Loucy (cell line): ENCODE data around the gene FKBP6.

ENCODE experiments used
- H2AFZ ChIP-seq: fragments of 200-600 bp; sonication (generic); 2 replicates; pipeline ENCODE4 v1.6.0; 2016; ENCODE audit warnings: antibody characterized with exemption, mild to moderate bottlenecking, low read length, moderate library complexity
- H3F3A ChIP-seq: fragments of 200-600 bp; 2 replicates; pipeline ENCODE4 v1.6.0; 2016; ENCODE audit warnings: antibody characterized with exemption, low read depth, mild to moderate bottlenecking
- H3K27me3 ChIP-seq: fragments of 200-600 bp; sonication (generic); 2 replicates; pipeline ENCODE4 v1.6.1; 2014; ENCODE audit warnings: low read length, mild to moderate bottlenecking; ENCODE audit not compliant: insufficient read depth, poor library complexity, severe bottlenecking
- H3K36me3 ChIP-seq: fragments of 200-600 bp; sonication (generic); 2 replicates; pipeline ENCODE4 v1.6.1; 2016; ENCODE audit warnings: low read length; ENCODE audit not compliant: insufficient read depth
- H3K4me1 ChIP-seq: fragments of 200-600 bp; sonication (generic); 2 replicates; pipeline ENCODE4 v1.5.1; 2014; ENCODE audit warnings: low read length, mild to moderate bottlenecking; ENCODE audit not compliant: insufficient read depth, poor library complexity, severe bottlenecking
- H3K4me2 ChIP-seq: fragments of 200-600 bp; sonication (generic); 2 replicates; pipeline ENCODE4 v1.6.0; 2014; ENCODE audit warnings: antibody characterized with exemption, low read length, low read depth, mild to moderate bottlenecking; ENCODE audit not compliant: poor library complexity, severe bottlenecking
- H3K4me3 ChIP-seq: fragments of 200-600 bp; sonication (generic); 2 replicates; pipeline ENCODE4 v1.5.1; 2014; ENCODE audit warnings: low read length, mild to moderate bottlenecking, mixed read lengths; ENCODE audit not compliant: poor library complexity, severe bottlenecking
- H3K79me2 ChIP-seq: fragments of 200-600 bp; sonication (generic); 2 replicates; pipeline ENCODE4 v1.6.1; 2014; ENCODE audit warnings: low read length; ENCODE audit not compliant: insufficient read depth
- H3K9ac ChIP-seq: fragments of 200-600 bp; sonication (generic); 2 replicates; pipeline ENCODE4 v1.6.0; 2014; ENCODE audit warnings: mild to moderate bottlenecking, low read depth, low read length, moderate library complexity; ENCODE audit not compliant: poor library complexity, severe bottlenecking
- H3K9me2 ChIP-seq: fragments of 200-600 bp; sonication (generic); replicated peaks from 2 replicates; pipeline ENCODE4 v1.6.1; 2016; ENCODE audit warnings: low read depth, low read length, mixed read lengths
- H3K9me3 ChIP-seq: fragments of 200-600 bp; sonication (generic); 2 replicates; pipeline ENCODE4 v1.6.1; 2014; ENCODE audit warnings: mild to moderate bottlenecking, antibody characterized with exemption, low read length, low read depth; ENCODE audit not compliant: insufficient read depth
- H4K20me1 ChIP-seq: fragments of 200-600 bp; sonication (generic); 2 replicates; pipeline ENCODE4 v1.6.0; 2014; ENCODE audit warnings: antibody characterized with exemption, low read length, mild to moderate bottlenecking; ENCODE audit not compliant: insufficient read depth, poor library complexity, severe bottlenecking
- EZH2phosphoT487 ChIP-seq: fragments of 200-600 bp; IDR thresholded peaks from 2 replicates; pipeline ENCODE4 v1.6.1; 2018; ENCODE audit warnings: antibody characterized with exemption, mild to moderate bottlenecking, moderate library complexity, borderline replicate concordance
- TF ChIP-seq, protein P1 (sequence below): fragments of 200-600 bp; sonication (generic); conservative IDR thresholded peaks from 2 replicates; pipeline ENCODE4 v1.5.1; 2014; ENCODE audit warnings: mild to moderate bottlenecking, antibody characterized with exemption, low read length

The FKBP6 gene

DNA sequence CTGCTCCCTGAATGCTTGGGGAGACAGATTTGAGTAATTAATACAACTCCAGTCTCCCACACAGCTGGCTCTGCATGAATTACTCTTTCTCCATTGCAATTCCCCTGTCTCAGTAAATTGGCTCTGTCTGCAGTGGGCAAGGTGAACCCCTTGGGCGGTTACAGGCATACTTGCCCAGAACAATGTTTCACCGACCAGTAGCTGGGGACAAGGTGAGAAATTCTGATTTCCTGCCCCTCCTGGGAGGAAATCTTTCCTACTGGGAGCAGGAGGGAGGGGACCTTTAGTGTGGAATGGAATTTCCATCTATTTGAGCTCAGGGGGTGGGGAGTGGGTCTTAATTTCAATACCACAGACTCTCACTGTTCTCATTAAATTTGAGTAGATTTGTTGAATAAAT, 63.4 kb downstream of the FKBP6 start:
- H3K27me3 ChIP-seq = no peaks in the 10 kb centered on the region
- no peaks in the 10 kb centered on the region for H3K4me1 ChIP-seq
- TF ChIP-seq, protein P1, sequence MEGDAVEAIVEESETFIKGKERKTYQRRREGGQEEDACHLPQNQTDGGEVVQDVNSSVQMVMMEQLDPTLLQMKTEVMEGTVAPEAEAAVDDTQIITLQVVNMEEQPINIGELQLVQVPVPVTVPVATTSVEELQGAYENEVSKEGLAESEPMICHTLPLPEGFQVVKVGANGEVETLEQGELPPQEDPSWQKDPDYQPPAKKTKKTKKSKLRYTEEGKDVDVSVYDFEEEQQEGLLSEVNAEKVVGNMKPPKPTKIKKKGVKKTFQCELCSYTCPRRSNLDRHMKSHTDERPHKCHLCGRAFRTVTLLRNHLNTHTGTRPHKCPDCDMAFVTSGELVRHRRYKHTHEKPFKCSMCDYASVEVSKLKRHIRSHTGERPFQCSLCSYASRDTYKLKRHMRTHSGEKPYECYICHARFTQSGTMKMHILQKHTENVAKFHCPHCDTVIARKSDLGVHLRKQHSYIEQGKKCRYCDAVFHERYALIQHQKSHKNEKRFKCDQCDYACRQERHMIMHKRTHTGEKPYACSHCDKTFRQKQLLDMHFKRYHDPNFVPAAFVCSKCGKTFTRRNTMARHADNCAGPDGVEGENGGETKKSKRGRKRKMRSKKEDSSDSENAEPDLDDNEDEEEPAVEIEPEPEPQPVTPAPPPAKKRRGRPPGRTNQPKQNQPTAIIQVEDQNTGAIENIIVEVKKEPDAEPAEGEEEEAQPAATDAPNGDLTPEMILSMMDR = no peak
- no peak for TF ChIP-seq EZH2phosphoT487
- no peaks in the 10 kb centered on the region for H3K79me2 ChIP-seq
- H3K9me3 ChIP-seq = peaks cover 7% of the 10 kb centered on the region; the same call in 1 of the 2 replicates
- no peak overlapping the region for H3K4me3 ChIP-seq
- H3K9me2 ChIP-seq = no peaks in the 10 kb centered on the region
- H3K36me3 ChIP-seq = no peaks in the 10 kb centered on the region
- no peak overlapping the region for H2AFZ ChIP-seq
- no peak overlapping the region for H3K4me2 ChIP-seq
- H3F3A ChIP-seq = no peaks in the 10 kb centered on the region
- no peak overlapping the region for H3K9ac ChIP-seq
- H4K20me1 ChIP-seq = no peaks in the 10 kb centered on the region

DNA sequence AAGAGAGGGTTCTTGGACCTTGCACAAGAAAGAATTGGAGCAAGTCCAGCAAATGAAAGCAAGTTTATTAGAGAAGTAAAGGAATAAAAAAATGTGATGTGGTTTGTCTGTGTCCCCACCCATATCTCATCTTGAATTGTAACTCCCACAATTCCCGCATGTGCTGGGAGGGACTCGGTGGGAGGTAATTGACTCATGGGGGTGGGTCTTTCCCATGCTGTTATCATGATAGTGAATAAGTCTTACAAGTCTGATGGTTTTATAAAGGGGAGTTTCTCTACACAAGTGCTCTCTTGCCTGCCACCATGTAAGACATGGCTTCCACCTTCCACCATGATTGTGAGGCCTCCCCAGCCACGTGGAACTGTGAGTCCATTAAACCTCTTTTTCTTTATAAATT, 66.5 kb downstream of the FKBP6 start:
- Histone ChIP-seq H3K9me3 (no peaks in the 10 kb centered on the region), H3K4me1 (no peaks in the 10 kb centered on the region), H3K36me3 (no peaks in the 10 kb centered on the region), H3K9ac (no peak overlapping the region), H4K20me1 (no peaks in the 10 kb centered on the region), H3K4me3 (no peak overlapping the region), H3F3A (no peaks in the 10 kb centered on the region), H3K27me3 (no peaks in the 10 kb centered on the region), H2AFZ (no peak overlapping the region), H3K4me2 (no peak overlapping the region), H3K79me2 (no peaks in the 10 kb centered on the region), H3K9me2 (no peaks in the 10 kb centered on the region)
- TF ChIP-seq, protein P1 = no peak
- TF ChIP-seq EZH2phosphoT487 = no peak

DNA sequence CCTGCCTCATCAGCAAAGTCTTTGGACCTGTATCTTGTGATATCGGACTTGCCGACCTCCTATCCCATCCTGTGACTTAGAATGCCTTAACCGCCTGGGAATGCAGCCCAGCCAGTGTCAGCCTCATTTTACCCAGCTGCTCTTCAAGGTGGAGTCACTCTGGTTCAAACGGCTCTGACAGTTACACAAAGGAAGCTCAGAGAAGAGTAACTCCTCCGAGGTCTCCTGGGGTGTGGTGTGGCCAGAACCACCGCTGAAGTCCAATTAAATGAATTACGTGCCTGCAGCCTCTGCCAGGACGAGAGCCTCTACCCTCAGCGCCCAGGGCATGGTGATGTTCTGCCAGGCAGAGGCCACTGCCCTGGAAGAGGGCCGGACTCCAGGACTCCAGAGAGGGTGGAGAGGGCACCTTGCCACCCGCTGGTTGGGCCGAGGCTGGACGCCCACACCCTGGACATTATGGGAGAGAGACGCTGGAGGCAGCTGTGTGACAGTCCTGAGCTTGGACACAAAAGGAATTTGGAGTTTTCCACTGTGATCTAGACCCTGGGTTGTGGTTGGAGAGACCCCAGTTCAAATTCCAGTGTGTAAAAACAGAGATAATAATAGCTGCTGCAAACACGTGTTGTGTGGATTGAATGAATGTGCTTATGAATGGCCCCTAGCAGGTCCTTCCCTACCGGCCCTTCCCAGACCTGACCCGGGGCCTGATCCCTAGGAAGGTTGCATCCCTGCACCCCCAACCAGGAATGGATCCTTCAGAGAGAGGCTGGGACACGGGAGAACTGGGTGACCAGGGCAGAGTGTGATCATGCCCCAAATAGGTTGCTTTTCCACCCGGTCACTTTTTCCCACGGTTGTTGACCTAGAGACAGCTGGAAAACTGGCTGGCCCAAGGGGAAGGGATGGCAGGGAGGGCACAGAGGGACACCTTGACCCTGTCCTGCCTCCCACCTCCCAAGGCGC, 67.9 kb downstream of the FKBP6 start:
- no peaks in the 10 kb centered on the region for H3K79me2 ChIP-seq
- no peaks in the 10 kb centered on the region for H3K27me3 ChIP-seq
- H2AFZ ChIP-seq = no peak overlapping the region
- no peaks in the 10 kb centered on the region for H3K4me1 ChIP-seq
- H3K9me2 ChIP-seq = no peaks in the 10 kb centered on the region
- H4K20me1 ChIP-seq = no peaks in the 10 kb centered on the region
- no peaks in the 10 kb centered on the region for H3K9me3 ChIP-seq
- no peaks in the 10 kb centered on the region for H3F3A ChIP-seq
- H3K4me2 ChIP-seq = no peak overlapping the region
- no peaks in the 10 kb centered on the region for H3K36me3 ChIP-seq
- TF ChIP-seq EZH2phosphoT487 = no peak
- H3K4me3 ChIP-seq = no peak overlapping the region
- H3K9ac ChIP-seq = no peak overlapping the region
